H9 (cell line): ENCODE data around the gene ZBTB20. TPM values are rescaled to one million over a fixed set of nuclear protein-coding genes. Genes with fewer than 3 reads are reported as not detected.

Experiments
- DNase-seq: peaks from one replicate; pipeline ENCODE4 v3.0.0-alpha.2; 2017
- H2AFZ ChIP-seq: one replicate; pipeline ENCODE4 v1.6.1; 2013; ENCODE audit warnings: mild to moderate bottlenecking, low read length, control low read depth, moderate library complexity
- H2AK5ac ChIP-seq: 2 replicates; pipeline ENCODE4 v1.6.1; 2013; ENCODE audit warnings: low read length, control low read depth, mixed read lengths; ENCODE audit not compliant: insufficient read length
- H2BK120ac ChIP-seq: one replicate; pipeline ENCODE4 v1.6.1; 2013; ENCODE audit warnings: low read depth, mild to moderate bottlenecking, low read length, control low read depth, inconsistent platforms; ENCODE audit not compliant: poor library complexity, severe bottlenecking
- H2BK12ac ChIP-seq: 2 replicates; pipeline ENCODE4 v1.6.1; 2013; ENCODE audit warnings: low read length, control low read depth, mixed read lengths, low read depth; ENCODE audit not compliant: insufficient read length
- H2BK15ac ChIP-seq: 2 replicates; pipeline ENCODE4 v1.6.1; 2013; ENCODE audit warnings: low read depth, low read length, control low read depth
- H2BK20ac ChIP-seq: one replicate; pipeline ENCODE4 v1.6.1; 2013; ENCODE audit warnings: low read depth, mild to moderate bottlenecking, low read length, control low read depth, inconsistent platforms; ENCODE audit not compliant: poor library complexity, severe bottlenecking
- H2BK5ac ChIP-seq: 2 replicates; pipeline ENCODE4 v1.6.1; 2013; ENCODE audit warnings: low read length, control low read depth, mixed read lengths; ENCODE audit not compliant: insufficient read length
- H3K14ac ChIP-seq: 2 replicates; pipeline ENCODE4 v1.6.1; 2013; ENCODE audit warnings: low read length, control low read depth; ENCODE audit not compliant: insufficient read depth
- H3K18ac ChIP-seq: 2 replicates; pipeline ENCODE4 v1.6.1; 2013; ENCODE audit warnings: low read depth, mild to moderate bottlenecking, mixed read lengths, low read length, control low read depth; ENCODE audit not compliant: insufficient read length
- H3K23ac ChIP-seq: 2 replicates; pipeline ENCODE4 v1.6.1; 2013; ENCODE audit warnings: low read length, control low read depth, mixed read lengths, low read depth; ENCODE audit not compliant: insufficient read length
- H3K23me2 ChIP-seq: 2 replicates; pipeline ENCODE4 v1.6.1; 2013; ENCODE audit warnings: low read depth, mild to moderate bottlenecking, mixed read lengths, low read length, control low read depth; ENCODE audit not compliant: insufficient read length, poor library complexity, severe bottlenecking
- H3K27ac ChIP-seq: 2 replicates; pipeline ENCODE4 v1.5.1; 2013; ENCODE audit warnings: low read length, control low read depth, mixed read lengths, low read depth; ENCODE audit not compliant: insufficient read length
- H3K27me3 ChIP-seq: 2 replicates; pipeline ENCODE4 v1.6.1; 2013; ENCODE audit warnings: low read length, control low read depth, inconsistent platforms; ENCODE audit not compliant: insufficient read depth
- H3K4ac ChIP-seq: 2 replicates; pipeline ENCODE4 v1.6.1; 2013; ENCODE audit warnings: low read depth, mild to moderate bottlenecking, control low read depth, inconsistent platforms, low read length, moderate library complexity
- H3K4me1 ChIP-seq: 2 replicates; pipeline ENCODE4 v1.6.1; 2013; ENCODE audit warnings: low read length, control low read depth, inconsistent platforms; ENCODE audit not compliant: insufficient read depth
- H3K4me2 ChIP-seq: 2 replicates; pipeline ENCODE4 v1.6.1; 2013; ENCODE audit warnings: low read length, control low read depth, mixed read lengths; ENCODE audit not compliant: insufficient read length, insufficient read depth
- H3K56ac ChIP-seq: 2 replicates; pipeline ENCODE4 v1.6.1; 2013; ENCODE audit warnings: low read depth, mild to moderate bottlenecking, mixed read lengths, low read length, control low read depth; ENCODE audit not compliant: insufficient read length
- H3K79me1 ChIP-seq: 2 replicates; pipeline ENCODE4 v1.6.1; 2013; ENCODE audit warnings: low read depth, mild to moderate bottlenecking, moderate library complexity, low read length, control low read depth, inconsistent platforms; ENCODE audit not compliant: insufficient read depth, poor library complexity, severe bottlenecking
- H3K79me2 ChIP-seq: 2 replicates; pipeline ENCODE4 v1.6.1; 2013; ENCODE audit warnings: low read length, control low read depth, inconsistent platforms; ENCODE audit not compliant: insufficient read depth
- H3K9ac ChIP-seq: 2 replicates; pipeline ENCODE4 v1.6.1; 2013; ENCODE audit warnings: low read length, control low read depth, mixed read lengths; ENCODE audit not compliant: insufficient read length; ENCODE audit errors: extremely low read depth
- H3K9me3 ChIP-seq: one replicate; pipeline ENCODE4 v1.6.1; 2013; ENCODE audit warnings: low read depth, low read length, inconsistent platforms; ENCODE audit not compliant: control insufficient read depth
- H3T11ph ChIP-seq: one replicate; pipeline ENCODE4 v1.6.1; 2013; ENCODE audit warnings: mild to moderate bottlenecking, low read length, control low read depth, inconsistent platforms
- H4K20me1 ChIP-seq: one replicate; pipeline ENCODE4 v1.6.1; 2013; ENCODE audit not compliant: control insufficient read depth, insufficient read length, insufficient read depth
- H4K5ac ChIP-seq: 2 replicates; pipeline ENCODE4 v1.6.1; 2013; ENCODE audit warnings: low read depth, mild to moderate bottlenecking, mixed read lengths, low read length, control low read depth; ENCODE audit not compliant: insufficient read length
- H4K8ac ChIP-seq: replicated peaks from 2 replicates; pipeline ENCODE4 v1.6.1; 2013; ENCODE audit warnings: low read length, control low read depth, mixed read lengths, low read depth; ENCODE audit not compliant: insufficient read length
- H4K91ac ChIP-seq: 2 replicates; pipeline ENCODE4 v1.6.1; 2013; ENCODE audit warnings: low read depth, mild to moderate bottlenecking, moderate library complexity, mixed read lengths, low read length, control low read depth; ENCODE audit not compliant: insufficient read length
- H3K27ac Mint-ChIP-seq, 3 experiments: 2 replicates in 2 of 3; 3 replicates in 1 of 3; pipeline ENCODE4 v1.8.0; 2020 to 2021; ENCODE audit warnings: mixed read lengths in 3 of 3, mild to moderate bottlenecking in 1 of 3, moderate library complexity in 1 of 3
- H3K27me3 Mint-ChIP-seq: 2 replicates; pipeline ENCODE4 v1.8.0; 2021; ENCODE audit warnings: low read depth, mild to moderate bottlenecking, moderate library complexity, mixed read lengths
- H3K36me3 Mint-ChIP-seq, 3 experiments: 2 replicates in 2 of 3; 3 replicates in 1 of 3; pipeline ENCODE4 v1.8.0; 2020 to 2021; ENCODE audit warnings: low read depth in 3 of 3, mixed read lengths in 3 of 3; ENCODE audit not compliant: insufficient read depth in 1 of 3
- H3K4me1 Mint-ChIP-seq, 2 experiments: 2 replicates each; pipeline ENCODE4 v1.8.0; 2020; ENCODE audit warnings: mixed read lengths in 2 of 2
- H3K4me3 Mint-ChIP-seq, 2 experiments: 2 replicates in 1 of 2; 3 replicates in 1 of 2; pipeline ENCODE4 v1.8.0; 2020 to 2021; ENCODE audit warnings: mild to moderate bottlenecking in 2 of 2, mixed read lengths in 2 of 2, moderate library complexity in 1 of 2
- H3K9me3 Mint-ChIP-seq, 2 experiments: 2 replicates in 1 of 2; 3 replicates in 1 of 2; pipeline ENCODE4 v1.8.0; 2020; ENCODE audit warnings: mild to moderate bottlenecking in 2 of 2, mixed read lengths in 2 of 2, moderate library complexity in 1 of 2
- CTCF ChIP-seq: fragments of 200-600 bp; sonication (generic); conservative IDR thresholded peaks from 3 replicates; pipeline ENCODE4 v1.8.0; 2021; ENCODE audit warnings: antibody characterized with exemption, mild to moderate bottlenecking
- WGBS: extraction: QIAGEN DNeasy Blood & Tissue Kit; methylation state at CpG from one replicate; pipeline ENCODE4 v1.1.7; 2013; ENCODE audit warnings: missing lambda C conversion rate, low lambda C conversion rate, mixed read lengths; ENCODE audit not compliant: insufficient read length; ENCODE audit errors: extremely low coverage; 5-methylcytosine and 5-hydroxymethylcytosine counted together
- total RNA-seq: library from RNA; stranded (reverse); gene quantifications from 2 replicates; pipeline ENCODE4 v1.2.1, GENCODE V29; 2021

Gene ZBTB20
- total RNA-seq, 1 experiment from 2014 or later, result 0.70 TPM

- Histone ChIP-seq H3K56ac (no peak overlapping the region), H3K23me2 (no peaks in the 10 kb centered on the region), H3K27me3 (no peaks in the 10 kb centered on the region), H3K4me2 (no peak overlapping the region), H3K9me3 (no peaks in the 10 kb centered on the region), H2AFZ (no peak overlapping the region), H2BK20ac (no peak overlapping the region), H3T11ph (no peak overlapping the region), H3K23ac (no peak overlapping the region), H3K14ac (no peak overlapping the region), H2BK120ac (no peak overlapping the region), H4K20me1 (no peaks in the 10 kb centered on the region), H3K27ac (no peak overlapping the region), H3K4me1 (no peaks in the 10 kb centered on the region), H2BK15ac (no peak overlapping the region), H2AK5ac (no peak overlapping the region), H3K79me1 (no peaks in the 10 kb centered on the region), H4K91ac (no peak overlapping the region), H4K8ac (no peak overlapping the region), H3K4ac (no peak overlapping the region), H3K9ac (no peak overlapping the region), H3K79me2 (no peaks in the 10 kb centered on the region), H3K18ac (no peak overlapping the region), H2BK12ac (no peak overlapping the region), H4K5ac (no peak overlapping the region), H2BK5ac (no peak overlapping the region)
- Mint-ChIP-seq H3K27me3 (no peaks in the 10 kb centered on the region), H3K27ac (peak overlapping the region in 1 of 3 experiments; percentile 91; a peak in 2 of 7 replicates), H3K4me3 (no peak overlapping the region), H3K4me1 (peaks cover 2 to 4% of the 10 kb centered on the region in 2 experiments; a peak in 2 of 4 replicates), H3K9me3 (no peaks in the 10 kb centered on the region), H3K36me3 (no peaks in the 10 kb centered on the region)
- DNase-seq, result no peak
- WGBS, result no CpG with 5 or more reads among the region's 1 CpG
- TF ChIP-seq CTCF, result no peak
Measured at GRCh38 chr3:115120597-115120996, 26.5 kb downstream of the ZBTB20 start.
